ENCODE measurements around the gene SEC23B.

Gene SEC23B

DNA sequence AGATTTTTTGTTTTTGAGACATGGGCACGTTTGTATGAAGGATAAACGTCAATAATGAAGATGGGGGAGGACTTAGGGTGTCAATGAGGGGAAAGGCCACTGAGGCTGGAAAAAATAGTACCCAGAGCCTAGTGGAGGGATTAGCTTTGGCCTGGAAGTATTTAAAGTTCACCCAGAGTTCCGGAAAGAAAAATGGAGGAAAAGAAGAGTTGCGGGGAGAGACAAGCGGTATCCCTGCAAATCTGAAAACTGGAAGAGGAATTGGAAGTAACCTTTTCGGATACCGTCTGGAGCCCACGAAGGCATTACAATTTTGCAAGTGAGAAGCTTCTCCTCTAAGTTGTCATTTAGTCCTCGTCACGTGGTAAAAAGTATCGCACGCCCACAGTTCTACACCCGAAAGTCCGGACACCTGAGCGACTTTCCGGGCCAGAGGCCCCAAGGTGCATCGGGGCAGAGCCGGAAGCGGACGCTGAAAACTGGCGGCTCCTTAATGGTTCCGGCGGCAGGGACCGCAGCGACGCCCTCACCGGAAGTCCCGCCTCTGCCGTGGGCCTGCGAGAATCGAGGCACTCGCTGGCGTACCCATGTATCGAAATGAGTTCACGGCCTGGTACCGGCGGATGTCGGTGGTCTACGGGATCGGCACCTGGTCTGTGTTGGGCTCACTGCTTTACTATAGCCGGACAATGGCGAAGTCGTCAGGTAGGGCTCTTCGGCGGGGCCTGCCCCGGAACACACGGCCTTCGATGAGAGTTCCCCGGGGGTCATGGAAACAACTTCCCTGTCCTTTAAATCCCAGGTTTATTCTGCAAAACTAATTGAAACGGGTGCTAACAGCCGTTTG, 59.4 kb downstream of the SEC23B start, which contains the start of gene SMIM26:
TSS of gene SMIM26 (plus strand) at position 541 of the 847 bp plus-strand sequence. CDS start at position 588, 47 bp downstream.
- Histone ChIP-seq H4K20me1 (ENCODE audit: insufficient read depth) (no peaks in the 10 kb centered on the region), H3K36me3 (ENCODE audit: insufficient read depth) (no peaks in the 10 kb centered on the region), H3K4me2 (peak within 1 kb of the TSS; percentile 82), H3K4me1 (ENCODE audit: low read depth, poor library complexity, severe bottlenecking) (peaks cover 3% of the 10 kb centered on the region), H3K27ac (peak within 1 kb of the TSS; percentile 50), H3K27me3 (ENCODE audit: insufficient read depth, low read depth) (no peaks in the 10 kb centered on the region), H3K9ac (peak within 1 kb of the TSS; percentile 53; the same call in 1 of the 2 replicates), H3K79me2 (ENCODE audit: insufficient read depth, low read depth) (no peaks in the 10 kb centered on the region), H3K4me3 (IDR thresholded peaks at IDR 0.05; ENCODE audit: insufficient read depth, low read depth, low read length) (no peak within 1 kb of the TSS), H2AFZ (ENCODE audit: low read depth) (peak within 1 kb of the TSS; percentile 60)
- TF ChIP-seq CTCF (conservative IDR thresholded peaks at IDR 0.05; ENCODE audit: low read depth, low read length): no peak

- H3K4me3 ChIP-seq (IDR thresholded peaks at IDR 0.05; ENCODE audit: insufficient read depth, low read depth, low read length): no peak overlapping the region
- peaks cover 3% of the 10 kb centered on the region for H3K4me1 ChIP-seq (ENCODE audit: low read depth, poor library complexity, severe bottlenecking)
- no peaks in the 10 kb centered on the region for H3K79me2 ChIP-seq (ENCODE audit: insufficient read depth, low read depth)
- H2AFZ ChIP-seq (ENCODE audit: low read depth): peak overlapping the region; percentile 60
- no peak for TF ChIP-seq CTCF (conservative IDR thresholded peaks at IDR 0.05; ENCODE audit: low read depth, low read length)
- H3K36me3 ChIP-seq (ENCODE audit: insufficient read depth): no peaks in the 10 kb centered on the region
- no peaks in the 10 kb centered on the region for H3K27me3 ChIP-seq (ENCODE audit: insufficient read depth, low read depth)
- peak overlapping the region; percentile 50 for H3K27ac ChIP-seq
- peak overlapping the region; percentile 82 for H3K4me2 ChIP-seq
- peak overlapping the region; percentile 53; the same call in 1 of the 2 replicates for H3K9ac ChIP-seq
- no peaks in the 10 kb centered on the region for H4K20me1 ChIP-seq (ENCODE audit: insufficient read depth)
These were observed 60.0 kb downstream of the SEC23B start for GRCh38 chr20:18567739-18568091.

DNA sequence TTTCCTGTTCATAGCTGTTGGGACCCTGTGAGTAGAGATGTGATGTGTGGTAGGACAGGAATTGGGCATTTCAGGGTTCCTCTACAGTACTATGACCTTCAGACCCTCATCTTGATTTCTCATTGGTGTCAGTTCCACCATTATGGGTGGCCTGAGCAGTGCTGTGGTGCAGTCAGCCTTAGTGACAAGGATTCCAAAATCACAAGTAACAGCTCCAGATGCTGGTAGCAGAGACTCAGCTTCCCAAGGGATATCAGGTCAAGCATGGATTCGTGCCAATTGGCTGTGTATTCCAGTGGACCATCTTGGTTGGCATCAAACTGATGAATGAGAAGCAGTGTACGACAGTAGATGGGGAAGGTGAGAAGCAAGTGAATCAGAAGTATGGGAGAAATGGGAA, 63.3 kb downstream of the SEC23B start:
- H3K4me1 ChIP-seq (ENCODE audit: low read depth, poor library complexity, severe bottlenecking): peaks cover 3% of the 10 kb centered on the region
- TF ChIP-seq CTCF (conservative IDR thresholded peaks at IDR 0.05; ENCODE audit: low read depth, low read length): no peak
- no peak overlapping the region for H3K27ac ChIP-seq

GRCh38 chr20:18571578-18571977, 63.8 kb downstream of the SEC23B start:
- Histone ChIP-seq H4K20me1 (ENCODE audit: insufficient read depth) (no peaks in the 10 kb centered on the region), H3K4me2 (no peak overlapping the region), H3K36me3 (ENCODE audit: insufficient read depth) (no peaks in the 10 kb centered on the region), H3K27ac (no peak overlapping the region), H3K4me1 (ENCODE audit: low read depth, poor library complexity, severe bottlenecking) (peaks cover 3% of the 10 kb centered on the region), H3K9ac (no peak overlapping the region), H3K79me2 (ENCODE audit: insufficient read depth, low read depth) (no peaks in the 10 kb centered on the region), H3K27me3 (ENCODE audit: insufficient read depth, low read depth) (no peaks in the 10 kb centered on the region), H3K4me3 (IDR thresholded peaks at IDR 0.05; ENCODE audit: insufficient read depth, low read depth, low read length) (no peak overlapping the region), H2AFZ (ENCODE audit: low read depth) (no peak overlapping the region)
- TF ChIP-seq CTCF (conservative IDR thresholded peaks at IDR 0.05; ENCODE audit: low read depth, low read length): no peak

More for the DNA sequence above, 63.3 kb downstream of the SEC23B start:
- Histone ChIP-seq H3K79me2 (ENCODE audit: insufficient read depth, low read depth) (no peaks in the 10 kb centered on the region), H3K27me3 (ENCODE audit: insufficient read depth, low read depth) (no peaks in the 10 kb centered on the region), H2AFZ (ENCODE audit: low read depth) (no peak overlapping the region), H3K36me3 (ENCODE audit: insufficient read depth) (no peaks in the 10 kb centered on the region), H4K20me1 (ENCODE audit: insufficient read depth) (no peaks in the 10 kb centered on the region), H3K9ac (no peak overlapping the region), H3K4me3 (IDR thresholded peaks at IDR 0.05; ENCODE audit: insufficient read depth, low read depth, low read length) (no peak overlapping the region), H3K4me2 (no peak overlapping the region)
